NCI-H2029 treated with DMSO at 0.1 percent for 48 hours (cell line): ENCODE measurements around the gene PEX7.
"Not testable (repeated sequence)": the region's sequence is repeated elsewhere in the genome, so short reads cannot be mapped to it uniquely, and the experiment has no call there.

Experiments
- DNase-seq: peaks from one replicate; lab custom pipeline; 2025; lab: John Stamatoyannopoulos, UW

The PEX7 gene

GRCh38 chr6:136790411-136791295, 31.7 kb upstream of the PEX7 start:
- no peak for DNase-seq

GRCh38 chr6:136791296-136792094, 30.9 kb upstream of the PEX7 start:
- DNase-seq, result no peak

- no peak for DNase-seq
Observed at GRCh38 chr6:136792095-136792409, 30.3 kb upstream of the PEX7 start.

- no peak for DNase-seq
Observed at GRCh38 chr6:136792410-136793262, 29.8 kb upstream of the PEX7 start, which contains the start of gene MAP3K5. TSS of gene MAP3K5 (minus strand) at chr6:136792477. CDS start at chr6:136792157, 320 bp downstream.

- no peak for DNase-seq
Observed at GRCh38 chr6:136793363-136793762, 29.0 kb upstream of the PEX7 start.

GRCh38 chr6:136795386-136795785, 27.0 kb upstream of the PEX7 start:
- no peak for DNase-seq

- DNase-seq, result no peak
Observed at GRCh38 chr6:136795996-136796395, 26.4 kb upstream of the PEX7 start.

GRCh38 chr6:136798044-136798443, 24.3 kb upstream of the PEX7 start:
- no peak for DNase-seq

- DNase-seq, result no peak
Observed at GRCh38 chr6:136801581-136801980, 20.8 kb upstream of the PEX7 start.

- DNase-seq, result no peak
Observed at GRCh38 chr6:136803608-136804007, 18.8 kb upstream of the PEX7 start.

GRCh38 chr6:136809091-136809860, 13.1 kb upstream of the PEX7 start:
- no peak for DNase-seq

- no peak for DNase-seq
Observed at GRCh38 chr6:136811272-136811671, 11.1 kb upstream of the PEX7 start.

- DNase-seq, result no peak
Observed at GRCh38 chr6:136812174-136812573, 10.2 kb upstream of the PEX7 start.

- DNase-seq, result not testable (repeated sequence)
Observed at GRCh38 chr6:136815608-136816007, 6.8 kb upstream of the PEX7 start.

- no peak for DNase-seq
Observed at GRCh38 chr6:136816656-136817055, 5.7 kb upstream of the PEX7 start.

GRCh38 chr6:136820561-136820960, 1.8 kb upstream of the PEX7 start:
- DNase-seq, result no peak

GRCh38 chr6:136822046-136822375, 381 bp upstream of the PEX7 start:
- no peak for DNase-seq

GRCh38 chr6:136823128-136823660, 802 bp downstream of the PEX7 start:
- no peak for DNase-seq

GRCh38 chr6:136826216-136826615, 3.8 kb downstream of the PEX7 start:
- no peak for DNase-seq

GRCh38 chr6:136831873-136832562, 9.6 kb downstream of the PEX7 start:
- no peak for DNase-seq
